Spleen (tissue), 11 donors: ENCODE results near the gene DBI. TPM values are rescaled to one million over a fixed set of nuclear protein-coding genes. Genes with fewer than 3 reads are reported as not detected.

ENCODE experiments used
- DNase-seq: peaks from one replicate; pipeline ENCODE4 v3.0.0-alpha.2; 2020
- H3K27ac ChIP-seq, 8 donors: fragments of 200-600 bp; sonication (generic) in 7 of 8; 1 replicate in 4 of 8; 2 replicates in 4 of 8; pipeline versions ENCODE4 v1.5.0 to v1.8.0; 2016 to 2021; ENCODE audit warnings: inconsistent platforms in 4 of 8, mild to moderate bottlenecking in 4 of 8, moderate library complexity in 1 of 8
- H3K27me3 ChIP-seq, 7 donors: fragments of 200-600 bp; sonication (generic) in 6 of 7; replicated peaks in 1 of 7; 1 replicate in 4 of 7; 2 replicates in 3 of 7; pipeline versions ENCODE4 v1.5.0 to v1.8.0; 2016 to 2021; ENCODE audit warnings: inconsistent platforms in 3 of 7, mild to moderate bottlenecking in 1 of 7
- H3K36me3 ChIP-seq, 6 donors: fragments of 200-600 bp; sonication (generic) in 5 of 6; 1 replicate in 4 of 6; 2 replicates in 2 of 6; pipeline versions ENCODE4 v1.5.0 to v1.8.0; 2016 to 2021; ENCODE audit warnings: inconsistent platforms in 2 of 6
- H3K4me1 ChIP-seq, 6 donors: fragments of 200-600 bp; sonication (generic) in 5 of 6; 1 replicate in 3 of 6; 2 replicates in 3 of 6; pipeline versions ENCODE4 v1.5.0 to v1.8.0; 2016 to 2021; ENCODE audit warnings: inconsistent platforms in 3 of 6
- H3K4me3 ChIP-seq, 8 donors: fragments of 200-600 bp; sonication (generic) in 7 of 8; 1 replicate in 4 of 8; 2 replicates in 4 of 8; pipeline versions ENCODE4 v1.5.0 to v1.8.0; 2016 to 2021; ENCODE audit warnings: inconsistent platforms in 4 of 8, mild to moderate bottlenecking in 4 of 8, moderate library complexity in 2 of 8
- H3K9me3 ChIP-seq, 8 donors: fragments of 200-600 bp; sonication (generic) in 7 of 8; 1 replicate in 4 of 8; 2 replicates in 4 of 8; pipeline versions ENCODE4 v1.5.0 to v1.8.0; 2016 to 2021; ENCODE audit warnings: inconsistent platforms in 4 of 8
- CTCF ChIP-seq, 11 experiments: fragments of 200-600 bp in 7 of 11; fragments of 450-650 bp in 4 of 11; sonication (generic) in 4 of 11; IDR thresholded peaks in 8 of 11; conservative IDR thresholded peaks in 3 of 11; 1 replicate in 7 of 11; 2 replicates in 4 of 11; pipeline versions ENCODE4 v1.4.0 to v1.8.0; 2016 to 2021; ENCODE audit warnings: antibody characterized with exemption in 11 of 11, inconsistent platforms in 4 of 11, mild to moderate bottlenecking in 1 of 11
- POLR2A ChIP-seq, 3 donors: fragments of 450-650 bp; IDR thresholded peaks; one replicate each; pipeline ENCODE4 v1.5.1; 2017; ENCODE audit warnings: antibody characterized with exemption in 3 of 3, mild to moderate bottlenecking in 1 of 3
- POLR2AphosphoS5 ChIP-seq, 3 donors: sonication (generic); formaldehyde crosslinking; IDR thresholded peaks; one replicate each; pipeline ENCODE4 v1.5.1; 2017; ENCODE audit warnings: antibody characterized with exemption in 3 of 3
- WGBS, 5 donors: extraction: QIAGEN DNeasy Blood & Tissue Kit in 3 of 5; methylation state at CpG; one replicate each; pipeline versions ENCODE4 v1.1.5 to v1.1.7; 2013 to 2018; 5-methylcytosine and 5-hydroxymethylcytosine counted together
- intact Hi-C: fragments of 100-400 bp; cut with DNase I; formaldehyde crosslinking; loops from one replicate; pipeline ENCODE4 v1.15.0; 2023; ENCODE audit warnings: low total_unique reads
- polyA plus RNA-seq, 3 donors: library from polyadenylated mRNA; stranded (reverse); fragments of 200-250 nt; gene quantifications; one replicate each; pipeline ENCODE4 v1.2.1, GENCODE V29; 2013
- total RNA-seq, 7 donors: library from RNA; depleted of rRNA in 3 of 7; stranded (reverse); fragments of >200 nt in 3 of 7; fragmentation: NEBNext Ultra II Directional in 4 of 7; extraction: Animal tissue kit (Norgen Biotek cat#: 25700) in 4 of 7; gene quantifications; one replicate each; pipeline versions ENCODE4 v1.1.0 to v1.2.1, GENCODE V29; 2016 to 2021
- donor health status: healthy with polysubstance abuse.
- donor health status: DM: no; HTN: no; CAD: no; lungs with moderate emphysema.
- donor health status: DM: no; HTN: no; CAD: no.
- donor health status: Bipolar disorder and iron deficiency.
- donor health status: healthy.
- donor health status: DM: no; HTN: no; CAD: no.
- donor health status: DM: yes; HTN: yes; CAD: no.

The DBI gene
- total and polyA plus RNA-seq, 10 donors = 37.3 to 321 (median 61.2) TPM

DNA sequence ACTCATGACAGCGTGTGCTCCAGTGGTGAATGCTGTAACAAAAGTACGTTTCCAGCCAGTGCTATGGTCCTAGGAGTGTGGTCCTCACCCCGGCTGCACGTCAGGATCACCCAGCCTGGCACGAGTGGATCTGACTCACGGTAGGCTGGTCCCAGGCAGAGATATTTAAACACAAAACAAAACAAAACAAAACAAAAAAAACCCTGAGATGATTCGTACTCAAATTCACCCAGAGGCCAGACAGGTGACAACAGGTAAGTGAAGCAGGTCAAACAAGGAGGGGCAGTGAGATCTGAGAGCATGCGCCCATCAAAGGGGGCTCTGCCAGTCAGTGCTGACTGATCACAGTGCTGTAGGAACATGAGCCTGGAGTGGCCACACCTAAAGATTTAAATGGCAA lies 43.3 kb upstream of the DBI start:
- intact Hi-C loops = no loop called here
- H3K4me1 ChIP-seq = no peaks in the 10 kb centered on the region
- H3K36me3 ChIP-seq = no peaks in the 10 kb centered on the region
- TF ChIP-seq CTCF (IDR thresholded peaks at IDR 0.05 in 8 of 11, conservative IDR thresholded peaks at IDR 0.05 in 3 of 11) (no peak), POLR2A (IDR thresholded peaks at IDR 0.05) (no peak)
- no peaks in the 10 kb centered on the region for H3K9me3 ChIP-seq
- H3K27ac ChIP-seq = no peak overlapping the region
- 88 to 96% (median 93%) methylated on average over 8 of the region's 8 CpGs for WGBS, 5 donors
- no peak overlapping the region for H3K4me3 ChIP-seq
- no peaks in the 10 kb centered on the region for H3K27me3 ChIP-seq
- DNase-seq = no peak

- WGBS, 5 donors = 84 to 96% (median 94%) methylated on average over 9 of the region's 9 CpGs
- intact Hi-C loops = no loop called here
- TF ChIP-seq CTCF (IDR thresholded peaks at IDR 0.05 in 8 of 11, conservative IDR thresholded peaks at IDR 0.05 in 3 of 11) (no peak), POLR2A (IDR thresholded peaks at IDR 0.05) (no peak), POLR2AphosphoS5 (IDR thresholded peaks at IDR 0.05) (no peak)
- no peak for DNase-seq
- no peak overlapping the region for H3K27ac ChIP-seq
- H3K4me3 ChIP-seq = no peak overlapping the region
- no peaks in the 10 kb centered on the region for H3K36me3 ChIP-seq
- no peaks in the 10 kb centered on the region for H3K27me3 ChIP-seq
- H3K4me1 ChIP-seq = no peaks in the 10 kb centered on the region
- H3K9me3 ChIP-seq = no peaks in the 10 kb centered on the region
These were observed 42.0 kb upstream of the DBI start for GRCh38 chr2:119324685-119325270.

- no peak overlapping the region for H3K27ac ChIP-seq
- no peak overlapping the region for H3K4me3 ChIP-seq
- no peaks in the 10 kb centered on the region for H3K9me3 ChIP-seq
- H3K27me3 ChIP-seq = no peaks in the 10 kb centered on the region
- 48 to 63% (median 55%) methylated on average over 1 of the region's 1 CpG for WGBS, 5 donors
- TF ChIP-seq POLR2A (IDR thresholded peaks at IDR 0.05) (no peak), CTCF (IDR thresholded peaks at IDR 0.05 in 8 of 11, conservative IDR thresholded peaks at IDR 0.05 in 3 of 11) (no peak), POLR2AphosphoS5 (IDR thresholded peaks at IDR 0.05) (no peak)
- H3K4me1 ChIP-seq = no peaks in the 10 kb centered on the region
- H3K36me3 ChIP-seq = no peaks in the 10 kb centered on the region
- no peak for DNase-seq
- intact Hi-C loops = no loop called here
These were observed 39.8 kb upstream of the DBI start for GRCh38 chr2:119326938-119327337.

DNA sequence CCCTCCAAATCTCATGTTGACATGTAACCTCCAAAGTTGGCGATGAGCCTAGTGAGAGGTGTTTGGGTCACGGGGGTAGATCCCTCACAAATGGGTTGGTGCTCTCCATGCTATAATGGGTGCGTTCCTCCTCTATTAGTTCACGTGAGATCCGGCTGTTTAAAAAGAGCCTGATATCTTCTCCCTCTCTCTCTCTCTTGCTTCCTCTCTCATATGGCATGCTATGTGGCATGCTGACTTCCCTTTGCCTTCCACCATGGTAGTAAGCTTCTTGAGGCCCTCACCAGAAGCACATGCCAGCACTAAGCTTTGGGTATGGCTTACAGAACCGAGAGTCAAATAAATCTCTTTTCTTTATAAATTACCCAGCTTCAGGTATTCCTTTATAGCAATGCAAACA lies 39.3 kb upstream of the DBI start:
- Histone ChIP-seq H3K27me3 (no peaks in the 10 kb centered on the region), H3K4me3 (no peak overlapping the region), H3K9me3 (no peaks in the 10 kb centered on the region), H3K4me1 (no peaks in the 10 kb centered on the region), H3K27ac (no peak overlapping the region), H3K36me3 (no peaks in the 10 kb centered on the region)
- DNase-seq = no peak
- TF ChIP-seq POLR2A (IDR thresholded peaks at IDR 0.05) = no peak
- intact Hi-C loops = no loop called here
- WGBS, 5 donors = 88 to 97% (median 92%) methylated on average over 6 of the region's 6 CpGs

GRCh38 chr2:119332953-119333352 lies 33.8 kb upstream of the DBI start:
- Histone ChIP-seq H3K4me1 (peaks cover 0 to 3% (median 0%) of the 10 kb centered on the region in 6 donors), H3K27ac (no peak overlapping the region), H3K36me3 (peaks cover 0 to 28% (median 0%) of the 10 kb centered on the region in 6 donors), H3K27me3 (no peaks in the 10 kb centered on the region), H3K4me3 (no peak overlapping the region), H3K9me3 (no peaks in the 10 kb centered on the region)
- no peak for TF ChIP-seq CTCF (IDR thresholded peaks at IDR 0.05 in 8 of 11, conservative IDR thresholded peaks at IDR 0.05 in 3 of 11)
- TF ChIP-seq POLR2A (IDR thresholded peaks at IDR 0.05) = no peak
- TF ChIP-seq POLR2AphosphoS5 (IDR thresholded peaks at IDR 0.05) = no peak
- intact Hi-C loops = no loop called here
- 87 to 97% (median 94%) methylated on average over 6 of the region's 6 CpGs for WGBS, 5 donors
- DNase-seq = no peak
